ENCODE results near the gene SLCO4A1.

Gene SLCO4A1

GRCh38 chr20:62688083-62688482 lies 45.8 kb downstream of the SLCO4A1 start:
- DNase-seq (ENCODE audit: low read depth), result no peak

DNA sequence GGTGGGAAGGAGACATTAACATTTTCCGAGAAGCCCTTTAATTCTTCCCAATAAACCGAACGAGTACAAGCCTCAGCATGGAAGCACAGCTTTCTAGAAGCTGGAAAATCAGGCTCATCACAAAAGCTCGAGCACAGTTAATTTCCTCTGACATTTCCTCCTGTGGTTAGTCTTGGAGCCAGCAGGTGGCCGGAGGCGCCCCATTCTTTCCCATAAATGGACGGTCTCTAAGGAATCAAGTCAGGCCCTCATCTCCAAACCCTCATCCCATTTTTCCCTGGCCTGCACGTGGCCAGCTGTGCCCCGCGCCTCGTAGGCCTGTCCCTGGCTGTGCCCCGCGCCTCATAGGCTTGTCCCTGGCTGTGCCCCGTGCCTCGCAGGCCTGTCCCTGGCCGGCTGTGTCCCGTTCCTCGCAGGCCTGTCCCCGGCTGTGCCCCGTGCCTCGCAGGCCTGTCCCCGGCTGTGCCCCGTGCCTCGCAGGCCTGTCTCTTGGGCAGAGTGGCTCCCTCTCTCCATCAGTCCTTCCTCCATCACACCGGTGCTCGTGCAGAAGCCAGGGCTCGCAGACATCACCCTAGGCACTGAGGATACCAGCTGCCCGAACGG lies 46.7 kb downstream of the SLCO4A1 start:
- DNase-seq (ENCODE audit: low read depth), result no peak

GRCh38 chr20:62689861-62690260 lies 47.6 kb downstream of the SLCO4A1 start:
- DNase-seq (ENCODE audit: low read depth), result no peak

- no peak for DNase-seq (ENCODE audit: low read depth)
Observed at GRCh38 chr20:62690261-62690820, 48.0 kb downstream of the SLCO4A1 start.

DNA sequence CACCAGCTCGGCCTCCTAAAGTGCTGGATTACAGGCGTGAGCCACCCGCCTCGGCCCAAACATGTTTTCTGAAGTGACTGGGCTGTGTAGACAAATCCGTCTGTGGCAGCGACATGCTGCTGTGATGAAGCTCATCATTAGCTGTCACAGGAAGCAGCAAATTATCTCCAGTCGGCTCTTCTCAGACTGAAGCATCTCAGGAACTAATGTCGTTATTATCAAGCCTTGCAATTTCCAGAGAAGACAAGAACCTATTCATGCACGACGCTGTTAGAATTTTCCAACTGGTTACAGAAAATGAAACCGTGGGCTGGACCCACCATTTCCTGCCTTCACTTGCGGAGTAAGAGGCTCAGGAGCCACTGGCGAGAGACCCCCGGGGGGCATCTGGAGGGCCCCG lies 49.2 kb downstream of the SLCO4A1 start:
- no peak for DNase-seq (ENCODE audit: low read depth)

DNA sequence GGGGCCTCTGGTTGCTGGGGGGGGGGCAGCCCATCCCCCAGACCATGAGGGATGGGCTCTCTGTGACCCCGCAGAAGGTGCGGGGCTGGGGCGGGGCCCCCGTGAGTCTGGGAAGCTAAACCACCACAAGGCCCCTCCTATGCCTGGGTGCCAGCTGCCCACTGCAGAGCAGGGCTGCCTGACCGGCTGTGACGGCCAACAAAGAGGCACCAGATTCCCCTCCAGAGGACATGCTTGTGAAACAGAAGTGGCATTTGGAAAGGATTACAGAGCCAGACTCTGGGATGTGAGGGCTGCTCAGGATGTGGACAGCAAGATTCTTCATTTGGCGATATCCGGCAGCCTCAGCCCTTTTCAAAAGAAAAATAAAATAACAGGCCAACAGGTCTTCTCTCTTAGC lies 49.9 kb downstream of the SLCO4A1 start:
- DNase-seq (ENCODE audit: low read depth), result no peak

GRCh38 chr20:62692801-62693523 lies 50.7 kb downstream of the SLCO4A1 start:
- DNase-seq (ENCODE audit: low read depth), result no peak

DNA sequence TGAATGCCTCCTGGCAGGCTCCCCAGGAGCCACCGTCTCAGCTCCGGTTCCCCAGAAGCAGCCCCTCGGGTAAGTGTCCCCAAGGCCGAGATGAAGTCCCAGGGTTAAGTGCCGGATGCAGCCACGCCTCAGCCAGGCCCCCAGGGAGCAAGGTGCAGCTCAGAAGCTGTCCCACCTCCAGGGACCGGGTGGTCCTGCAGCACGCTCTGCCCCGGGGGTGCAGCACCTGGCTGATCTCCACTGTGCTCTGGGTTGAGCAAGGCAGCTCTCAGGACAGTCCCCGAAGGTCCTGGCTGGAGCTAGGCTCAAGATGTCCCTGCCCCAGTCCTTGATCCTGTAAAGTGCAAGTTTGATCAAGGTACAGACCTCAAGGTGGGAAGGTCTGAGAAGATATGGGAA lies 51.2 kb downstream of the SLCO4A1 start:
- no peak for DNase-seq (ENCODE audit: low read depth)

- no peak for DNase-seq (ENCODE audit: low read depth)
Observed at GRCh38 chr20:62694106-62694505, 51.8 kb downstream of the SLCO4A1 start.

GRCh38 chr20:62694868-62695267 lies 52.6 kb downstream of the SLCO4A1 start:
- DNase-seq (ENCODE audit: low read depth), result no peak

DNA sequence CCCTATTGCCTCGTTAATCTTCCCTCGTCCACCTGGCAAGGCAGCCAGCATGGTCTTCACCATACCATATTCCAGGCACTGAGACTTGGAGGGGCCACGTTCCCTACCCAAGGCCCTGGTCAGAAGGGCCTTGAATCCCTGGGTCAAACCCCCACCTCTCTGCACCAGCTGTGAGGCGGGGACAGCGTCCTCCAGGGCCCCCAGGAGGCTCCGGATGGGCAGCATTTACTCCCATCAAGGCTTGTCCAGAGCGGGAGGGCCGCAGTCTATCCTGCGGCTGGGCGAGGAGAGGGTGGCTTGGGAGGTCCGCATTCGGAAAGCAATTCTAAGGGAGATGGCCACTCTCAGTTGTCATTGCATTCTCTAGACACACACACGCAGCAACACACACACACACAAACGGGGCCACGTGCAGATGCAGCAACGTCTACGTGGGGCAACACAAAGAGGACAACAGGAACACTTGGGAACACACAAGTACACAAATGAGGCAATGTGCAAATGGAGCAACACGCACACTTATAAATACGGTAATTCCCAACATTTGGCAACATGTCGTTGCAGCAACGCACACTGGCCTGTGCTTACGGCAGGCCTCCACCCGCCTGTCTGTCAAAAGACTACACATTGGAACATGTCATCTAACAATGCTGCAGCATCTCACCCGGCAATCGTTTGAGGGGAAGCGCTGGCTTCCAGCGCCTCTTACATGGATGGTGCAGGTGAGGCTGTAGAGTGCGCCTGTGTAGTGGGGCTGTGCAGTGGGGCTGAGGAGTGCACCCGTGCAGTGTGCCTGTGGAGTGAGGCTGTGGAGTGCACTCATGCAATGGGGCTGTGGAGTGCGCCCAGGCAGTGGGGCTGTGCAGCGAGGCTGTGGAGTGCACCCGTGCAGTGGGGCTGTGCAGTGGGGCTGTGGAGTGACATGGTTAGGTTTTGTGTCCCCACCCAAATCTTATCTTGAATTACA lies 53.4 kb downstream of the SLCO4A1 start:
- no peak for DNase-seq (ENCODE audit: low read depth)

- DNase-seq (ENCODE audit: low read depth), result no peak
Observed at GRCh38 chr20:62696434-62696957, 54.2 kb downstream of the SLCO4A1 start.

- no peak for DNase-seq (ENCODE audit: low read depth)
Observed at GRCh38 chr20:62696989-62697388, 54.7 kb downstream of the SLCO4A1 start.

- DNase-seq (ENCODE audit: low read depth), result no peak
Observed at GRCh38 chr20:62697468-62697912, 55.2 kb downstream of the SLCO4A1 start.

GRCh38 chr20:62698231-62698630 lies 55.9 kb downstream of the SLCO4A1 start:
- no peak for DNase-seq (ENCODE audit: low read depth)

DNA sequence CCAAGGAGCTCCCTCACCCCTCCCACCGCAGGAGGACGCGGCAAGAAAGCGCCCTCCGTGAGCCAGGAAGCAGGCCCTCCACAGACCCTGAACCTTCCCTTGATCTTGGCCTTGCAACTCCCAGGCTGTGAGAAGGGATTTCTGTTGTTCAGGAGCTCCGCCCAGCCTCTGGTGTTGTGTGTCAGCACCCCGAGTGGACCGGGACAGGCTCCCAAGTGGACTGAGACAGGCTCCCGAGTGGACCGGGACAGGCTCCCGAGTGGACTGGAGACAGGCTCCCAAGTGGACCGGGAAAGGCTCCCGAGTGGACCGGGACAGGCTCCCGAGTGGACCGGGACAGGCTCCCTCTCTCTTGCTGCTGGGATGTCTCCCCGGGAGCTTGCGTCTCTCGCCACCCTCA lies 57.0 kb downstream of the SLCO4A1 start:
- DNase-seq (ENCODE audit: low read depth), result no peak

- DNase-seq (ENCODE audit: low read depth), result no peak
Observed at GRCh38 chr20:62699741-62700140, 57.4 kb downstream of the SLCO4A1 start.

DNA sequence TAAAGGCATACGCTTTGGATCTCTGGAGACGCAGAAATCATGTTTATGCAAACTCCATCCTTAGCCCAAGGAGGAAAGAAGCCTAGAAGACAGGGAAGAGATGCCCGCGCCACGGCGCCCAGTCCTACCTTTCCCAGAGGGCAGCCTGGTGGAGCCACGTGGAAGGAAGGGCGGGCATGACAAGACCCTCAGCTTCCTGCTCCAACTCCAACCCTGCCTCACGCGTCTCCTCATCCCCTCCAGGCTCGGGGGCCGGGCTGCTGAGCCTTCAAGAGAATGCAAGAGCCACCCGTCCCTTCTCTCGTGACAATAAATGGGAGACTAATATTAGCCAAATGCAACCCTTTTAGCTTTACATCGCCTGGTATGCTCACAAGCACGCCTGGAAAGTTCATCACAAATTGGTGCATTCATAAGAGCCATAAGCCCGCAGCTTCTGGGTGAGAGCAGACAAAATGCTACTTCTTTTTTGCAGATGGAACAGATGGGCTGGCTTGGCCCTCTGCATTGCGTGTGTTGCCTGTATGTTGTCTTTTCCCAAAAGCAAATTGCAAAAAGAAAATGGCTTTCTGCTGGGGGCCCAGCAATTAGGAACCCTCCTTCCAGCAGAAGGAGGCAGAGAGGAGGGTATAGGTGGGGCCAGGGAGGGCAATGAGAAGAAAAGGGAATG lies 58.1 kb downstream of the SLCO4A1 start:
- DNase-seq (ENCODE audit: low read depth), result no peak

GRCh38 chr20:62701161-62702012 lies 59.1 kb downstream of the SLCO4A1 start:
- no peak for DNase-seq (ENCODE audit: low read depth)

GRCh38 chr20:62702013-62702300 lies 59.7 kb downstream of the SLCO4A1 start:
- no peak for DNase-seq (ENCODE audit: low read depth)
